ENCODE data around the gene CRYGB. TPM values are rescaled to one million over a fixed set of nuclear protein-coding genes. Genes with fewer than 3 reads are reported as not detected.
A peak's percentile ranks its signal among the peaks of the same experiment; 100 is the strongest.

The CRYGB gene
- total and polyA plus RNA-seq, 2 of the 13 experiments (the other 11 are each of a cell fraction or from before 2014, with no cell fraction given): not detected

GRCh38 chr2:208179028-208179609, 33.2 kb upstream of the CRYGB start (continued):
- no peak for TF ChIP-seq MAZ (IDR thresholded peaks at IDR 0.05; ENCODE audit: borderline replicate concordance, low read depth, low read length)
- TF ChIP-seq MAZ (CRISPR knock-in tag; IDR thresholded peaks at IDR 0.05; ENCODE audit: low read depth): no peak
- TF ChIP-seq ZNF382 (CRISPR knock-in tag; IDR thresholded peaks at IDR 0.05; ENCODE audit: borderline replicate concordance): no peak
- TF ChIP-seq HNF4G (IDR thresholded peaks at IDR 0.05; ENCODE audit: borderline replicate concordance, low read depth, low read length): peak; percentile 73; the same call in 1 of the 2 replicates
- no peak for TF ChIP-seq HNF4G (CRISPR knock-in tag; IDR thresholded peaks at IDR 0.05; ENCODE audit: borderline replicate concordance, low read depth)
- TF ChIP-seq ZNF878 (CRISPR knock-in tag; IDR thresholded peaks at IDR 0.05): no peak
- TF ChIP-seq ZNF597 (CRISPR knock-in tag; IDR thresholded peaks at IDR 0.05): no peak
- peak; percentile 94 for TF ChIP-seq ZNF24 (IDR thresholded peaks at IDR 0.05)
- TF ChIP-seq, protein P1, sequence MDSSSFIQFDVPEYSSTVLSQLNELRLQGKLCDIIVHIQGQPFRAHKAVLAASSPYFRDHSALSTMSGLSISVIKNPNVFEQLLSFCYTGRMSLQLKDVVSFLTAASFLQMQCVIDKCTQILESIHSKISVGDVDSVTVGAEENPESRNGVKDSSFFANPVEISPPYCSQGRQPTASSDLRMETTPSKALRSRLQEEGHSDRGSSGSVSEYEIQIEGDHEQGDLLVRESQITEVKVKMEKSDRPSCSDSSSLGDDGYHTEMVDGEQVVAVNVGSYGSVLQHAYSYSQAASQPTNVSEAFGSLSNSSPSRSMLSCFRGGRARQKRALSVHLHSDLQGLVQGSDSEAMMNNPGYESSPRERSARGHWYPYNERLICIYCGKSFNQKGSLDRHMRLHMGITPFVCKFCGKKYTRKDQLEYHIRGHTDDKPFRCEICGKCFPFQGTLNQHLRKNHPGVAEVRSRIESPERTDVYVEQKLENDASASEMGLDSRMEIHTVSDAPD (CRISPR knock-in tag; IDR thresholded peaks at IDR 0.05): no peak
- TF ChIP-seq MATR3 (CRISPR knock-in tag; IDR thresholded peaks at IDR 0.05): no peak
- no peak for TF ChIP-seq XBP1 (CRISPR knock-in tag; IDR thresholded peaks at IDR 0.05)
- no peak for TF ChIP-seq NCOA5 (CRISPR knock-in tag; IDR thresholded peaks at IDR 0.05)
- TF ChIP-seq ZNF687 (CRISPR knock-in tag; IDR thresholded peaks at IDR 0.05): peak; percentile 35
- TF ChIP-seq FOXA1 (IDR thresholded peaks at IDR 0.05): no peak
- TF ChIP-seq FOXA1 (CRISPR knock-in tag; IDR thresholded peaks at IDR 0.05): peak; percentile 48; the same call in 1 of the 2 replicates
- peak; percentile 23; the same call in 1 of the 2 replicates for TF ChIP-seq GFI1 (CRISPR knock-in tag; IDR thresholded peaks at IDR 0.05; ENCODE audit: borderline replicate concordance)
- TF ChIP-seq U2AF2 (IDR thresholded peaks at IDR 0.05; ENCODE audit: low read depth, low read length): no peak
- peak; percentile 77; the same call in 1 of the 2 replicates for TF ChIP-seq CBX5 (CRISPR knock-in tag; IDR thresholded peaks at IDR 0.05; ENCODE audit: borderline replicate concordance)
- 0 out of 2 replicates have a peak, but pooled peaks have one; percentile 16 for TF ChIP-seq GABPB1 (CRISPR knock-in tag; IDR thresholded peaks at IDR 0.05)
- no peak for TF ChIP-seq NFYB (CRISPR knock-in tag; IDR thresholded peaks at IDR 0.05)
- TF ChIP-seq BHLHE40 (IDR thresholded peaks at IDR 0.05; ENCODE audit: low read length): 0 out of 2 replicates have a peak, but pooled peaks have one; percentile 17
- no peak for TF ChIP-seq GABPA (IDR thresholded peaks at IDR 0.05; ENCODE audit: low read depth, low read length)
- TF ChIP-seq GABPA (CRISPR knock-in tag; IDR thresholded peaks at IDR 0.05; ENCODE audit: low read depth): no peak
- TF ChIP-seq SAP130 (CRISPR knock-in tag; IDR thresholded peaks at IDR 0.05; ENCODE audit: low read depth): 0 out of 2 replicates have a peak, but pooled peaks have one; percentile 13

Measured in HepG2 (cell line).